ENCODE data around the gene PRDM15.
A peak's percentile ranks its signal among the peaks of the same experiment; 100 is the strongest.
"Not testable (repeated sequence)": the region's sequence is repeated elsewhere in the genome, so short reads cannot be mapped to it uniquely, and the experiment has no call there.

PRDM15 gene

GRCh38 chr21:41801321-41802197 is 77.6 kb downstream of the PRDM15 start:
- DNase-seq, result no peak

- DNase-seq, result no peak
These were observed 78.5 kb downstream of the PRDM15 start for GRCh38 chr21:41800425-41801320.

- no peak for DNase-seq
These were observed 79.4 kb downstream of the PRDM15 start for GRCh38 chr21:41799763-41800162.

- DNase-seq, result no peak
These were observed 80.8 kb downstream of the PRDM15 start for GRCh38 chr21:41798326-41798725.

GRCh38 chr21:41796476-41797080 is 82.6 kb downstream of the PRDM15 start:
- DNase-seq, result no peak

GRCh38 chr21:41795726-41796125 is 83.4 kb downstream of the PRDM15 start:
- DNase-seq, result no peak

- no peak for DNase-seq
These were observed 84.5 kb downstream of the PRDM15 start for GRCh38 chr21:41794600-41794999.

- no peak for DNase-seq
These were observed 86.4 kb downstream of the PRDM15 start for GRCh38 chr21:41792711-41793110.

GRCh38 chr21:41786509-41786987 is 92.6 kb downstream of the PRDM15 start:
- no peak for DNase-seq

GRCh38 chr21:41785262-41785661 is 93.9 kb downstream of the PRDM15 start:
- DNase-seq, result not testable (repeated sequence)

- DNase-seq, result no peak
These were observed 94.6 kb downstream of the PRDM15 start for GRCh38 chr21:41784456-41785102.

GRCh38 chr21:41783476-41784180 is 95.5 kb downstream of the PRDM15 start:
- peak; percentile 15 for DNase-seq

GRCh38 chr21:41781050-41781410 is 98.1 kb downstream of the PRDM15 start:
- DNase-seq, result no peak

GRCh38 chr21:41780337-41781049 is 98.7 kb downstream of the PRDM15 start:
- DNase-seq, result no peak

GRCh38 chr21:41779659-41780058 is 99.5 kb downstream of the PRDM15 start:
- no peak for DNase-seq

- no peak for DNase-seq
These were observed 100.1 kb downstream of the PRDM15 start for GRCh38 chr21:41778930-41779600.

GRCh38 chr21:41777951-41778815 is 101.0 kb downstream of the PRDM15 start:
- DNase-seq, result peak; percentile 44

GRCh38 chr21:41776778-41777177 is 102.4 kb downstream of the PRDM15 start:
- no peak for DNase-seq

- no peak for DNase-seq
These were observed 104.0 kb downstream of the PRDM15 start for GRCh38 chr21:41775149-41775472.
